Measurements from ENCODE around the gene PIGV. TPM values are rescaled to one million over a fixed set of nuclear protein-coding genes. Genes with fewer than 3 reads are reported as not detected.

PIGV gene
- total RNA-seq, 1 experiment from 2014 or later = 13.2 TPM

GRCh38 chr1:26788515-26788785 is 700 bp downstream of the PIGV start:
- Histone ChIP-seq H3K27ac (ENCODE audit: low read depth, low read length) (peak overlapping the region; percentile 98), H3K4me2 (ENCODE audit: low read length) (peak overlapping the region; percentile 99), H3K4me1 (ENCODE audit: control insufficient read depth in 1 of 2, insufficient read depth in 2 of 2, low read length in 2 of 2) (peaks cover 19 to 45% of the 10 kb centered on the region in 2 experiments), H3K4me3 (replicated peaks in 1 of 2; ENCODE audit: low read depth in 1 of 2, low read length in 2 of 2) (peak overlapping the region; percentile 55 to 94), H3K9ac (ENCODE audit: low read length) (peak overlapping the region; percentile 97), H3K9me2 (ENCODE audit: insufficient read depth) (no peaks in the 10 kb centered on the region), H3K9me3 (ENCODE audit: control insufficient read depth in 1 of 2, insufficient read depth in 1 of 2, low read depth in 1 of 2, low read length in 2 of 2) (no peaks in the 10 kb centered on the region), H4K20me1 (ENCODE audit: insufficient read depth) (no peaks in the 10 kb centered on the region), H3K27me3 (ENCODE audit: insufficient read depth, low read length) (no peaks in the 10 kb centered on the region), H3K36me3 (ENCODE audit: control insufficient read depth in 1 of 2, insufficient read depth in 2 of 2, low read length in 2 of 2) (no peaks in the 10 kb centered on the region), H2AFZ (ENCODE audit: low read depth, low read length, poor library complexity, severe bottlenecking) (no peak overlapping the region), H3K79me2 (ENCODE audit: insufficient read depth, low read length) (no peaks in the 10 kb centered on the region)
- peak; percentile 13 for ATAC-seq
- BruUV-seq (replicated peaks) = no TSS peak
- ChIA-PET CTCF (interaction anchor here (0.7 to 5.3 kb wide), 25 partner anchors 9 to 318 kb away, joined by 3 to 117 read pairs (median 4); no protein-coding TSS in a partner anchor), RAD21 (ENCODE audit: low non-redundant PET in 1 of 2, low total read pairs in 2 of 2, uncharacterized antibody in 2 of 2, unreplicated experiment in 2 of 2) (interaction anchor here (0.6 to 3.1 kb wide), 10 partner anchors 17 to 465 kb away, joined by 3 to 16 read pairs (median 6); no protein-coding TSS in a partner anchor), POLR2A (interaction anchor here (1.0 to 2.5 kb wide), 7 partner anchors 17 to 186 kb away, joined by 3 to 19 read pairs (median 9); partner anchors contain the start of gene GPN2)
- TF ChIP-seq CTCF (IDR thresholded peaks at IDR 0.05 in 2 of 3, conservative IDR thresholded peaks at IDR 0.05 in 1 of 3; ENCODE audit: borderline replicate concordance in 1 of 3, insufficient read depth in 1 of 3, low read depth in 2 of 3, low read length in 2 of 3) = no peak
- TF ChIP-seq EZH2 (IDR thresholded peaks at IDR 0.05) = no peak
- no peak for TF ChIP-seq ZFX (IDR thresholded peaks at IDR 0.05)
- no peak for TF ChIP-seq SP1 (IDR thresholded peaks at IDR 0.05; ENCODE audit: low read depth)
- no peak for TF ChIP-seq CBX3 (IDR thresholded peaks at IDR 0.05; ENCODE audit: low read depth)
- no peak for TF ChIP-seq TCF7L2 (IDR thresholded peaks at IDR 0.05; ENCODE audit: borderline replicate concordance, extremely low read depth, insufficient read depth, insufficient read length)
- TF ChIP-seq SIN3A (IDR thresholded peaks at IDR 0.05; ENCODE audit: low read depth) = no peak
- no peak for TF ChIP-seq REST (IDR thresholded peaks at IDR 0.05; ENCODE audit: low read depth)
- no peak for TF ChIP-seq CEBPB (IDR thresholded peaks at IDR 0.05; ENCODE audit: low read depth)
- no peak for TF ChIP-seq POLR2AphosphoS5 (IDR thresholded peaks at IDR 0.05; ENCODE audit: low read depth, low read length)
- no peak for TF ChIP-seq ELF1 (IDR thresholded peaks at IDR 0.05; ENCODE audit: borderline replicate concordance, low read depth)
- no peak for TF ChIP-seq ZBTB33 (IDR thresholded peaks at IDR 0.05; ENCODE audit: extremely low read depth, insufficient replicate concordance, low read length)
- TF ChIP-seq EZH2phosphoT487 (IDR thresholded peaks at IDR 0.05; ENCODE audit: borderline replicate concordance) = no peak
- intact Hi-C loops (cut with micrococcal nuclease) = no loop called here
- DNase-seq (ENCODE audit: low read depth, low spot score) = no peak

All from HCT116 (cell line).